Vagina (tissue), 2 donors: Measurements from ENCODE around the gene ANO1. TPM values are rescaled to one million over a fixed set of nuclear protein-coding genes. Genes with fewer than 3 reads are reported as not detected.

Experiments used
- DNase-seq, 2 donors: peaks; one replicate each; pipeline ENCODE4 v3.0.0-alpha.2; 2017; ENCODE audit errors: extremely low spot score in 2 of 2
- H3K27ac ChIP-seq: fragments of 200-600 bp; sonication (generic); one replicate; pipeline ENCODE4 v1.5.1; 2019
- H3K27me3 ChIP-seq: fragments of 200-600 bp; sonication (generic); one replicate; pipeline ENCODE4 v1.5.1; 2019
- H3K36me3 ChIP-seq, 2 donors: fragments of 200-600 bp; sonication (generic); one replicate each; pipeline ENCODE4 v1.5.1; 2017 to 2019
- H3K4me1 ChIP-seq: fragments of 200-600 bp; sonication (generic); one replicate; pipeline ENCODE4 v1.5.1; 2019
- H3K4me3 ChIP-seq, 2 donors: fragments of 200-600 bp; sonication (generic); 1 replicate in 1 of 2; 2 replicates in 1 of 2; pipeline ENCODE4 v1.5.1; 2016 to 2019
- H3K9me3 ChIP-seq: fragments of 200-600 bp; sonication (generic); one replicate; pipeline ENCODE4 v1.5.1; 2019
- POLR2A ChIP-seq, 2 donors: fragments of 450-650 bp; IDR thresholded peaks; one replicate each; pipeline ENCODE4 v1.6.1; 2017; ENCODE audit warnings: antibody characterized with exemption in 2 of 2, mild to moderate bottlenecking in 2 of 2, moderate library complexity in 2 of 2
- POLR2AphosphoS5 ChIP-seq, 2 donors: sonication (generic); formaldehyde crosslinking; IDR thresholded peaks; one replicate each; pipeline ENCODE4 v1.9.0; 2017; ENCODE audit warnings: antibody characterized with exemption in 2 of 2, mild to moderate bottlenecking in 2 of 2, low read depth in 1 of 2; ENCODE audit not compliant: insufficient read depth in 1 of 2
- intact Hi-C: fragments of 100-400 bp; cut with DNase I; formaldehyde crosslinking; loops from one replicate; pipeline ENCODE4 v1.15.1; 2023
- total RNA-seq: library from RNA; depleted of rRNA; stranded (reverse); fragments of >200 nt; gene quantifications from one replicate; pipeline ENCODE4 v1.2.3, GENCODE V29; 2016
- TF ChIP-seq, protein P1 (sequence below), 3 experiments: fragments of 450-650 bp in 2 of 3; fragments of 200-600 bp in 1 of 3; sonication (generic) in 1 of 3; IDR thresholded peaks; one replicate each; pipeline ENCODE4 v1.5.1; 2017 to 2019; ENCODE audit warnings: antibody characterized with exemption in 3 of 3, mild to moderate bottlenecking in 2 of 3, moderate library complexity in 2 of 3

The ANO1 gene
- total RNA-seq, 1 donor from 2014 or later: 40.8 TPM

DNA sequence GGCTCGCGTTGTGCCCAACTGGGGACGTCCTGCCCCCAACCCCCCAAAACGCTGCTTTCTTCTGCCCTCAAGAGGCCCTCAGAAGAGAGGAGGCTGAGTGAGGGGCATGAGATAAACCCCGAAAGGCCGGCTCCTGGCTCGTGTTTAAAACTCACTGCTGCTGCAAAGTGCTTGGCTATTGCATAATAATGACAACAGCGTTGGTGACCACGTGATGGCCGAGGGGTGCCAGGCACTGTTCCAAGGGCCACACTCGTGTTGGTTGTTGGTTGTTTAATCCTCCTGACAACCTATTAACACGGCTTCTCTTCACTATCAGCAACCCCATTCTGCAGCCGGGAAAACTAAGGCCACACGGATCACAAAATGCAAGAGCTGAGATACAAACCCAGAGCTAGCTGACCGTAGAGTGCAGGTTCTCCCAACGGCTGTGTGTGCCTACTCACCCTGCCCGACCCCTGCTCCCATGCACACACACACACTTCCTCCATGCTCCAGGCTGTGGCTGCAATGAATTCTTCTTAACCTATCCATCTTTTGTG lies 51.0 kb downstream of the ANO1 start:
- no peak overlapping the region for H3K27ac ChIP-seq
- DNase-seq: no peak
- H3K27me3 ChIP-seq: no peaks in the 10 kb centered on the region
- no peaks in the 10 kb centered on the region for H3K36me3 ChIP-seq
- H3K4me3 ChIP-seq: no peak overlapping the region
- no peaks in the 10 kb centered on the region for H3K4me1 ChIP-seq
- H3K9me3 ChIP-seq: no peaks in the 10 kb centered on the region
- intact Hi-C loops: no loop called here
- TF ChIP-seq POLR2A (IDR thresholded peaks at IDR 0.05) (no peak), POLR2AphosphoS5 (IDR thresholded peaks at IDR 0.05; ENCODE audit: insufficient read depth in 1 of 2, low read depth in 1 of 2) (no peak)
- TF ChIP-seq, protein P1, sequence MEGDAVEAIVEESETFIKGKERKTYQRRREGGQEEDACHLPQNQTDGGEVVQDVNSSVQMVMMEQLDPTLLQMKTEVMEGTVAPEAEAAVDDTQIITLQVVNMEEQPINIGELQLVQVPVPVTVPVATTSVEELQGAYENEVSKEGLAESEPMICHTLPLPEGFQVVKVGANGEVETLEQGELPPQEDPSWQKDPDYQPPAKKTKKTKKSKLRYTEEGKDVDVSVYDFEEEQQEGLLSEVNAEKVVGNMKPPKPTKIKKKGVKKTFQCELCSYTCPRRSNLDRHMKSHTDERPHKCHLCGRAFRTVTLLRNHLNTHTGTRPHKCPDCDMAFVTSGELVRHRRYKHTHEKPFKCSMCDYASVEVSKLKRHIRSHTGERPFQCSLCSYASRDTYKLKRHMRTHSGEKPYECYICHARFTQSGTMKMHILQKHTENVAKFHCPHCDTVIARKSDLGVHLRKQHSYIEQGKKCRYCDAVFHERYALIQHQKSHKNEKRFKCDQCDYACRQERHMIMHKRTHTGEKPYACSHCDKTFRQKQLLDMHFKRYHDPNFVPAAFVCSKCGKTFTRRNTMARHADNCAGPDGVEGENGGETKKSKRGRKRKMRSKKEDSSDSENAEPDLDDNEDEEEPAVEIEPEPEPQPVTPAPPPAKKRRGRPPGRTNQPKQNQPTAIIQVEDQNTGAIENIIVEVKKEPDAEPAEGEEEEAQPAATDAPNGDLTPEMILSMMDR (IDR thresholded peaks at IDR 0.05): no peak

DNA sequence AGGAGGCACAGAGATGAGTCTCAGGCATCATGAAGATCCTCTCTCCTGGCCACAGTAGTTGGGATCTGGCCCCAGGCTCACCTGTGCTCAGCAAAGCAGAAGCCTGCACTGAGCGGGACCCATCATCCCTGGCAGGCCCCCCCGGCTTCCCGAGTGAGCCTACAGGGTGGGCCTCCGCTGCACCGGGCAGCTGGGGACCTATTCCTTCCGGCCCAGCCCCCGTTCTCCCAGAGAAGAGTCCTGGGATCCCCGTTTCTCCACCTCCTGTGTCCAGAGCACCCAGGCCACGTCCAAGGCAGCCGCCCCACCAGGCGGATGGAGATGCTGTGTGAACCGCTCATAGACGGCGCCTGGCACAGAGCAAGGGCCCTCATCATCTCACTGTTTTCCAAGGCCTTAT lies 52.5 kb downstream of the ANO1 start:
- H3K4me3 ChIP-seq: no peak overlapping the region
- H3K36me3 ChIP-seq: no peaks in the 10 kb centered on the region
- intact Hi-C loops: no loop called here
- TF ChIP-seq, protein P1 (IDR thresholded peaks at IDR 0.05): no peak
- TF ChIP-seq POLR2AphosphoS5 (IDR thresholded peaks at IDR 0.05; ENCODE audit: insufficient read depth in 1 of 2, low read depth in 1 of 2) (no peak), POLR2A (IDR thresholded peaks at IDR 0.05) (no peak)
- H3K27me3 ChIP-seq: no peaks in the 10 kb centered on the region
- H3K9me3 ChIP-seq: no peaks in the 10 kb centered on the region
- no peak overlapping the region for H3K27ac ChIP-seq
- no peak for DNase-seq
- peaks cover 8% of the 10 kb centered on the region for H3K4me1 ChIP-seq

DNA sequence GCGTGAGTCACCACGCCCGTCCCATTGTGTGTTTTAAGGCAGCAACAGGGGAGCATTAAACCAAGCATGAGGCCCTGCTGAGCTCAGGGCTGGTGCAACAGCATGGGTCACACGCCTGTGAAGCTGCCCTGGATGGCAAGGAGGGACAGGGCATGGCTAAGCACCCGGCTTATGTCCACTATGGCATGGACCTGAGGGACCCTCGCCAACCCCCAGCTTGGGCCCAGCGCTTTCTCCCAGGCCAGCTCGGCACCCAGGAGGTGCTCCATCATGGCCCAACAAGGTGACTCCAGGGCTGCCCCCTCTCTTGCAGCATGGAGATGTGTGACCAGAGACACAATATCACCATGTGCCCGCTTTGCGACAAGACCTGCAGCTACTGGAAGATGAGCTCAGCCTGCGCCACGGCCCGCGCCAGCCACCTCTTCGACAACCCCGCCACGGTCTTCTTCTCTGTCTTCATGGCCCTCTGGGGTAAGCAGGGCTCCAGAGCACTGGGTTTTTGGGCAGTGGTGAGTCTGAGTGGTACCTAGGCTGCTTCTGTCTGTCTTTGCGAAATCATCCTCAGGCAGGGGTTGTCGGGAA lies 53.6 kb downstream of the ANO1 start:
- TF ChIP-seq POLR2A (IDR thresholded peaks at IDR 0.05) (no peak), POLR2AphosphoS5 (IDR thresholded peaks at IDR 0.05; ENCODE audit: insufficient read depth in 1 of 2, low read depth in 1 of 2) (no peak)
- TF ChIP-seq, protein P1 (IDR thresholded peaks at IDR 0.05): no peak
- DNase-seq: no peak
- Histone ChIP-seq H3K4me3 (no peak overlapping the region), H3K36me3 (no peaks in the 10 kb centered on the region), H3K4me1 (peaks cover 8% of the 10 kb centered on the region), H3K27me3 (no peaks in the 10 kb centered on the region), H3K27ac (no peak overlapping the region), H3K9me3 (no peaks in the 10 kb centered on the region)
- intact Hi-C loops: no loop called here

DNA sequence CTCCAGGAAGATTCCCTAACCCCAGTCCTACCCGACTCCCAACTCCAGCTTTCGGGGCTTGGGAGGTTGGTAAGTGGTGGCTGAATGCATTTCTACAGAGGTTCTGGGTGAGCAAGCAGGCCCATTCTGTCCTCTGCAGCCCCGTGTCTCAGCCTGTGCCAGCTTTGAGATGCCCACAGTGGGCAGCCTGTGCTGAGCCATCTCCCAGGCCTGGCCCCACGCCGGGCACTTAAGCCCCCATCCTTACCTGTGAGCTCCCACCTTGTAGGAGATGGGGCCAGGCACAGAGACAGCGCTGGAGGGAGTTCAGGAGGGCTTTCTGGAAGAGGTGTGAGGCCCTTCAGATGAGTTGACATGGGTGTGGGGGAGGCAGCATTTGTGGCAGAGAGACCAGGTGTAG lies 54.5 kb downstream of the ANO1 start:
- no peaks in the 10 kb centered on the region for H3K27me3 ChIP-seq
- TF ChIP-seq POLR2A (IDR thresholded peaks at IDR 0.05) (no peak), POLR2AphosphoS5 (IDR thresholded peaks at IDR 0.05; ENCODE audit: insufficient read depth in 1 of 2, low read depth in 1 of 2) (no peak)
- TF ChIP-seq, protein P1 (IDR thresholded peaks at IDR 0.05): no peak
- intact Hi-C loops: no loop called here
- no peaks in the 10 kb centered on the region for H3K36me3 ChIP-seq
- H3K27ac ChIP-seq: no peak overlapping the region
- peaks cover 8% of the 10 kb centered on the region for H3K4me1 ChIP-seq
- H3K4me3 ChIP-seq: no peak overlapping the region
- DNase-seq: no peak
- H3K9me3 ChIP-seq: no peaks in the 10 kb centered on the region

DNA sequence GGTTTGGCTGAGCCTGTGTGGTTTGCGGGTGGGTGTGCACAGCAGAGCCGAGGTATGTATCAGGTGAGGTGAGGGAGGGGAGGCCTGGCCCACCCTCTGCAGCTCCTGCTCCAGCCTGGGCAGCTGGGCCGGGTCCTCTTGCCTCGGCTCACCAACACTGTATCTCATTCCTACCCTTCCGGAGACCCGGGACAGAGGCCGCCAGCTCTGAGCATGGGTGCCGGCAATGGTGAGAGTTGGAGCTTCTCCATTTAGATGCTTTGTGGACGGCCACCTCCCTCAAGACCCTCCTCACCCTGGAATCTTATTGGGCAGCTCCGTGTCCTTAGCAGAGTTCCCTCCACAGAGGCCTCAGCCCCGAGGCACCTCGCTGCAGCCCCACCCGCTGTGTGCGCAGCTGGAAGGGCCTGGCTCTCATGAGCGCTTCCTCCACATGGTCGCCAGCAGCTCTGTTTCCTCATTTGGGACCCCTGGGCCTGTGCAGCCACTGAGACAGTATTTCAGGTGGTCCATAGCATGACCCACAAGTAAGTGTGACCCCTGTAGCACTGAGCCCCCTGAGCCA lies 55.7 kb downstream of the ANO1 start:
- Histone ChIP-seq H3K36me3 (no peaks in the 10 kb centered on the region), H3K27me3 (no peaks in the 10 kb centered on the region), H3K4me1 (peaks cover 8% of the 10 kb centered on the region), H3K9me3 (no peaks in the 10 kb centered on the region), H3K27ac (no peak overlapping the region), H3K4me3 (no peak overlapping the region)
- no peak for TF ChIP-seq POLR2A (IDR thresholded peaks at IDR 0.05)
- TF ChIP-seq, protein P1 (IDR thresholded peaks at IDR 0.05): no peak
- no peak for TF ChIP-seq POLR2AphosphoS5 (IDR thresholded peaks at IDR 0.05; ENCODE audit: insufficient read depth in 1 of 2, low read depth in 1 of 2)
- no peak for DNase-seq
- intact Hi-C loops: no loop called here
